Femur (tissue), 1 donor: ENCODE results near the gene OPTC.
"Not testable (repeated sequence)": the region's sequence is repeated elsewhere in the genome, so short reads cannot be mapped to it uniquely, and the experiment has no call there.

Experiments used
- DNase-seq: peaks from one replicate; pipeline ENCODE4 v3.0.0-alpha.2; 2017

Gene OPTC, protein sequence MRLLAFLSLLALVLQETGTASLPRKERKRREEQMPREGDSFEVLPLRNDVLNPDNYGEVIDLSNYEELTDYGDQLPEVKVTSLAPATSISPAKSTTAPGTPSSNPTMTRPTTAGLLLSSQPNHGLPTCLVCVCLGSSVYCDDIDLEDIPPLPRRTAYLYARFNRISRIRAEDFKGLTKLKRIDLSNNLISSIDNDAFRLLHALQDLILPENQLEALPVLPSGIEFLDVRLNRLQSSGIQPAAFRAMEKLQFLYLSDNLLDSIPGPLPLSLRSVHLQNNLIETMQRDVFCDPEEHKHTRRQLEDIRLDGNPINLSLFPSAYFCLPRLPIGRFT

DNA sequence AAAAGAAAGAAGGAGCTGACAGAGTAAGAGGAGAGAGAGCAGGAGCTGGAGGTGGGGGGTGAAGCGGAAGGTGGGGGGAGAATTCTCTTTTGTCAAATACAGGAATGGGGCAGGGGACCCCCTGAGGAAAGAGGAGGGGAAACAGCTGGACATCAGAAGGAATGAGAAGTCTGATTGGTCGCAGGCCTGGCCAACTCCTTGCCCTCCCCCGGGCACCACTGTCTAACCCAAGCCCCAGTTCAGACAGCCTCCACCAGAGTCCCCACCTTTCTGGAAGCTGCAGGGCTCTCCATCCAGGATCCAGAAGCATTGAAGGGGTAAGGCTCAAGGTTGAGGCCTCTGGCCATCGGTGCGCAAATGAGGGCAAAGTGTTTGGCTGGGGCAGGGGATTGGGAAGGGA lies at the start of gene OPTC:
Gene OPTC (plus strand): TSS at position 253 of the 400 bp plus-strand sequence. CDS start 1,853 bp downstream, outside the sequence.
- no peak for DNase-seq

DNA sequence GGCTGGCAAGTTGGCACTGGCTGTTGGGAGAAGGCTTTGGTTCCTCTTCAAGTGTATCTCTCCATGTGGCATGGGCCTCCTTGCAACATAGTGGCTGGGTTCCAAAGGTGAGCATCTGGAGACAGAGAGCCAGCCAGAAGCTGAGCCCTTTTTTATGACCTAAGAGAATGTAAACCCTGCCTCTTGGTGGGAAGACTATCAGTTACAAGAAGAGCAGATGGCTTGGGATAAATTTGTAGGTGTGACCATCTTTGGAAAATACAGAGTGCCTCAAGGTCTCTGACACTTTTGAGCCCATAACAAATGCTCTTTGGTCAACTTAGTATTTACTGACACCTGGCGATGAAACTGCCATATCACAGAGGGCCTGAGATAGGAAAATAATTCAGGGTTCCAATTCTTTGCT lies 49.8 kb upstream of the OPTC start:
- DNase-seq = no peak

DNA sequence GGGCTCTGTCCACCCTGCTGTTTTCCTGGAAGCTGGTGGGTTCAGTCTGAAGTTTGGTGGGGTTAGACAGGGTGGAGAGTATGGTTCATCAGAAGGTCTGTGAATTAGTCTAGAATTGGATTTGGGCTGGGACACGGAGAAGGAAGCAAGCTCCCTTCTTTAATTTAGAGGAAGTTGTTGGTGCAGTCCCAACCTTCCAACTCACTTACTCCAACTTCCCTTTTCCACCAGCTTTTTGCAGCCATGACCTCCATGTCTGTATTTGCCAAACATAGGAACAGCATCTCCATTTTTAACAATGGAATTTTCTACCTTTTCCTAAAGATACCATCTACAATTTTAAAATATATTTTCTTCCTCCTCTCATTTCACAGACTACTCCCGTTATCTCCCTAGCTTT lies 46.8 kb upstream of the OPTC start:
- DNase-seq = no peak

DNA sequence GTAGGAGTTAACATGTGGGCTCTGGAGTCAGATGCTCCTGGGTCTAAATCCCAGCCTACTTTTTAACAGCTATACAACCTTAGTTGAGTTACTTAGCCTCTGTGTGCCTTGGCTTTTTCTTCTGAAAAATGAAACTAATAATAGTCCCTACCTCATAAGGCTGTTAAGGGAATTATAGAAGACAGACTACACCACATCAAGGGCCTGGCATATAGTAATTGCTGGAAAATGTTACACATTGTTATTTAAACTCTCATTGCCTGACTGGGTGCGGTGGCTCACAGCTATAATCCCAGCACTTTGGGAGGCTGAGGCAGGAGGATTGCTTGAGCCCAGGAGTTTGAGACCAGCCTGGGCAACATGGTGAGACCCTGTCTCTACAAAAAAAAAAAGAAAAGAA lies 46.4 kb upstream of the OPTC start:
- not testable (repeated sequence) for DNase-seq

DNA sequence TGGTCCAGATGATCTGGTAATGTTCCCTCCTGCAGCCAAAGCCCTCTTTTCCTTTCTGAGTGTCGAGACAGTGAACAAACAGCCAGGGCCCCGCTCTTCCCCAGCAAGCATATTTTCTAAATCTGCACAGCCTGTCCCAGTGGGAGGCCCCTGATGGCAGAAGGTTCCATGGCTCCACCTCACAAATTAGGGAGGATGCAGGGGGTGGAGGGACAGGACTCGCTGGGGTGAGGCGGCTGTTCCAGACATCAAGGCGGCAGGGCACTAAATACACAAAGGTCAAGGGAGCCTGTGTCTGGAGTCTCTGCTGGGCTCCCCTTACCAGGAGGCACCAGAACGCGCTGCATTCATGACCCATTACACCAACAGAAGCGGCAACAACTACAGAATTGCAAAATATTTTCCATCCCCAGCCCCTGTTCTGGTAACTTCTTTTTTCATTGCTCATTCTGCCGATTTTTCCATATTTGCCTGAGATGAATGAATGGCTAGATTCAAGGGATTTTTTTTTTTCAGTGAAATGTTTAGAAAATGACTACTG lies 45.4 kb upstream of the OPTC start:
- no peak for DNase-seq

DNA sequence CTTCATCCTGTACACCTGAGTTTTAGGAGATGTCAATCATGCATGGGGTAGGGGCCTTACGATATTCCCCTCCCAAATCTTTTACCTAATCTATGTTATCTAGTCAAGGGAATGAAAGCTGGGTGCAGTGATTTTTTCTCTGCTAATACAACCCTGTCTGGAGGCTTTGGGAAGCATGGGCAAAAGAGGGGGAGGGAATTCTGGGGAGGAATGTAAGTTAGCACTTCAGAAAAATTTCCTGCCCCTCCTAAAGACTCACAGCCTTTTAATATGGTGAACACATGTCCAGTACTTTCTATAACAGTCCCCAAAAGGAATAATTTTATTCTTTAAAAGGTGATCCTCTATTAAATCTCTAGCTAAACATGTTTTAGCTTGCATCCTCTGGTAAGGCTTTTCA lies 44.0 kb upstream of the OPTC start:
- no peak for DNase-seq

DNA sequence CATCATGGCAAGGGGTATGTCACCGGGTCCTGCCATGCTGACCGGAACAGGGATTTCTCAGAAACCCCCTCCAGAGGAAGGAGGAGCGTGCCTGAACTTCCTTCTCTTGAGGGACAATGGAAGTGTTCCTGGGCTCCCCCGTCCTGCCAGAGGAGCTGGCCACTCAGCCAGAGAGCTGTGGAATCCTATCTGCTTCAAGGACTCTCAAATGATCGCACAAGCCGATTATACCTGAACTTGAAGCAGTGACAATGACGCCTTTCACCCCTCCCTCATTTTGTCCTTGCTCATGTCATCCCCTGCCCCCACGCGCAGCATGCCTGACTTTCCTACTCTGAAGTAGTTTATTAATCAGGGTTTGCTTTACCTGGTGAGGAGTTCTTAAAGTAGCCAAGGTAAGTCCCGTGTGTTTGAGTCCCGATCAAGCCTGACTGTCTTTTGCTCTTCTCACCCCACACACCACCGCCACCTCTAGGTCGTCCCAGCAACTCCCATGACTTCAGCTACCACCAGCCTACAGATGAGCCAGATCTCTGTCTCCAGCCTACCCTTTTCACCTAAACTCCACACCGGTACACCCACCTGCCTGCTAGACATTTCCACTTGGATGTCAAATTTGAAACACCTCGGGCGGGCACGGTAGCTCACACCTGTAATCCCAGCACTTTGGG lies 43.3 kb upstream of the OPTC start:
- DNase-seq = no peak

DNA sequence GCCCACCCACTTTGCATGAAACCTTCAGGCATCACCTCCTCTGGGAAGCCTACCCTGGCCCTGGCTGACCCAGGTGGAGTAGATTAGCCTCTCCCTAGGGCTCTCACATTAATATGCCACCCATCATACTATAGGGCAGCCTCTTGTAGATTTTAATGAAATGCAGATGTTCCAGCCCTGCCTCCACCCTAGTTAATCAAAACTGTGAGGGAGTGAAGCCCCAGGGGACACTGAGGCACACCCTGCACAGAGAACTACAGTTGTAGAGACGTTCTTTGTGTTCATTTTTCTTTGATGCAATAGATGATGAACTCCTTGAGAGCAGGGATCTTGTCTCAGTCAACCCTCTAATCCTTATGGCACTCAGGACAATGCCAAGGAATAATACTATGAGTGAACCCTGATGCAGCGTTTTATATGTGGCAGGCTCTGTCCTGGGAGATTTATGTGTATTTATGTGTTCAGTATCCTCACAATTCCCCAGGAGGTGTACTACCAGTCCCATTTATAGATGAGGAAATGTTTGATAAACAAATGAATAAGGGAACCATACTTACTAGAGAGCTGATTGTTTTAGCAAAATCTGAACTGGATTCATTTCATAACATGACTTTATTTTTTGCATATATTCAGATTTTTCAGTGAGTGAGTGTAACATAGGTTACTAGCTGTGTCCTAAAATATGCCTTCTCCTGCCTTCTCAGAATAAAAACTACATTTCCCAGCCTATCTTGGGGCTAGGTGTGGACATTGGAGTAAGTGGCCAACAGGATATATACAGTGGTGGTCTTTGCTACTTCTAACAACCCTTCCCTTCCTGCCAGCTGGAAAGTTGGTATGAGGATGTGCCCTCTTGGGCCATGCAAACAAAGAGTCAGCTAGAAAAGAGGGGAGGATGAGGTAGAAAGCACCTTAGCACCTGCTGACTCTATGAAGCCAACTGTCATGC lies 41.8 kb upstream of the OPTC start:
- no peak for DNase-seq

DNA sequence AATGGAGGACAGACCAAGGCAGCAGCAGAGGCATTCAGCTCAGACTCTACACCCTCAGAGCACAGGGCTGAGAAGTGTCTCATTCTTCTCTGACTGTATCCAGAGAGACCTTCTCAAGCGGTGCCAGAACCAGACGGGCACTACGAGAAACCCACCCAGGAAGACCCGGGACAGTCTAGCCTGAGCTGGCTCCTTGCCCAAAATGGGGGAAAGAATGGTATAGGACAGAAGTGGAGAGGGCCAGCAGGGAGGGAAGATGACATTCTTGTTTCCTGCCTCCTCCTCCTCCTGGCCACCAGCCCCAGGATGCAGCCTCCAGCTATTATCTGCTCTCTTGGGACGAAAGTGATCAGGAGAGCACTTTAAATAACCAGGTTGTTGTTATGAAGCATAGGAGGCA lies 40.9 kb upstream of the OPTC start:
- no peak for DNase-seq

DNA sequence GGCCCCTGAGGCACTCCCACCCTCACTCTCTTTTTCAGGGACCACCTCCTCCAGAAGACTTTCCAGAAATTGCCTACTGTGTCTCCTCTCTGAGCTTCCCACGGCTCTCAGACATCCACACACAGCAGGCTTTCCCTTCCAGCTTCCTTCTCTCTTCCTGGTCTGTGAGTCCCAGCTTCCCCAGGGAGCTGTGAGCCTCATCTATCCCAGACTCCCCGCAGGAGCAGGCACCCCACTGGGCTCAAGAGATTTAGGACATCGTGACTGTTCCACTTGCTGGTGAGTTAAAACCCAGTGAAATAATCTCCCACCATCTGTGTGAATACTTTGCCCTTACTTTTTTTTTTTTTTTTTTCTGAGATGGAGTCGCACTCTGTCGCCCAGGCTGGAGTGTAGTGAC lies 40.3 kb upstream of the OPTC start:
- no peak for DNase-seq

DNA sequence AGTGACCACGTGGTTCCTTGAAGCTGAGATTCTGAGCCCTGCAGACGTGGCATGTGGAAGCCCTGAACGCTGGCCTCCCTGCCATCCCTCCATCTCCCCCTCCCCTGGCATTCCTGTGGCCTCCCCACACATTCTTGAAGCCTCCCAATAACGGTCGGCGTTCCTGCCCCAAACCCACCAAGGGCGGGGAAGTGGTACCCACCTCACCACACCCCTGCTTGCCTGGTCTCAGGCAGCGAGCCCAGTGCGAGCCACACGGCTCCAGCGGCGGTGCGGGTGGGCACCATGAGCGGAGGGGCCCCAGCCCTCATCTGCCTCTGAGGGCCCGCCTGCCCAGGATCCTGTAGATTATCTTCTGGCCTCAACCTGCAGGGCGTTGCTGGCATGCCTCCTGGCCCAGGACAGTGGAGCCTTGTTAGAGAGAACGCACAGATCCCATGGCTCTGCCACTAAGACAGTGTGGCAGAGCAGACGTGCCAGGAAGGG lies 38.9 kb upstream of the OPTC start:
- DNase-seq = peak; percentile 73

DNA sequence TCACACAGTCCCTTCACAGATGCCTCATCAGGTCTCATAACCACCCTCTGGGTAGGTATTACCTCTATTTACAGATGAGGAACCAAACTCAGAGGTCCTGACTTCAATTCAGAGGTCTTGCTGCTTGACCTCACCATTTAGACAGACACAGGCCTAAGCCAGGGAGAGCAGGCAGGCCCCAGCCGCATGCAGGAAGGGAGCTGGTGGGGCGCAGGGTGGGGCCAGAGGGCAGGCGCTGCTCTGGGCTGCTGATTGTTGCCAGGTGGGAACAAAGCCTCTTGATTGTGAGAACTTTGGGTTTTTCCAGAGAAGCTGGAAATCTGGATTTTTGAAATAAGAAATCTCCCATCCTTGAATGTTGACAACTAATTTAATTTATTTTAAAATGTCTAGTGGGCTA lies 38.2 kb upstream of the OPTC start:
- DNase-seq = no peak

DNA sequence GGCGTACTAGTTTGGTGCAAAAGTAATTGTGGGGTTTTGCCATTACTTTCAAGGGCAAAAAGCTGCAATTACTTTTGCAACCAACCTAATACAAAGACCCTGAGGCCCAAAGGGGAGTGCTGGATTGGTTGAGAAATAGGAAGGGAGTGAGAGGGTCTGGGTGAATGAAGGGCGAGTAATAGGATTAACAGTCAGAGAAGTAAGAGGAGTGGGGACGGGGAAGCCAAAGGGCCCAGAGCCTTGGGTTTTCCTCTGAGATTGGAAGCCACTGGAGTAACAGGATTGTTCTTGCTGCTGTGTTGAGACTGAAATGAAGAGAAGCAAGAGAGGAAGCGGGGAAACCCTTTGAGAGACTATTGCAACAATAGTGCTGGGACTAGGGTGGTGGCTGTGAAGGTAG lies 37.4 kb upstream of the OPTC start:
- no peak for DNase-seq

DNA sequence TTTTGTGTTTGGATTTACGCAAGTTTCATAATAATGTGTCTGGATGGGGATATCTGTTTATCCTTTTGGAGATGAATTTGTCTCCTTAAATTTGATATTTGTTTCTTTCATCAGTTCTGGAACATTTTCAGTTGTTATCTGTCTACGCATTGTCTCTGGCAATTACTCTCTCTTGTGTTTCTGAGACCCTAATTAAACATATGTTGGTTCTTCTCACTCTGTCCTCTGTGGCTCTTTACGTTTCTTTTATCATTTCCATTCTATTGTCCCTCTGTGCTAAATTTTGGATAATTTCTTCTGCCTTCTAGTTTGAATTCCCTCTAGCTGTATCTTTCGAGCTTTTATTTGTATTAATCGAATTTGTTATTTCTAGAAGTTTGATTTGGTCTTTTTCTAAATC lies 35.9 kb upstream of the OPTC start:
- DNase-seq = no peak

DNA sequence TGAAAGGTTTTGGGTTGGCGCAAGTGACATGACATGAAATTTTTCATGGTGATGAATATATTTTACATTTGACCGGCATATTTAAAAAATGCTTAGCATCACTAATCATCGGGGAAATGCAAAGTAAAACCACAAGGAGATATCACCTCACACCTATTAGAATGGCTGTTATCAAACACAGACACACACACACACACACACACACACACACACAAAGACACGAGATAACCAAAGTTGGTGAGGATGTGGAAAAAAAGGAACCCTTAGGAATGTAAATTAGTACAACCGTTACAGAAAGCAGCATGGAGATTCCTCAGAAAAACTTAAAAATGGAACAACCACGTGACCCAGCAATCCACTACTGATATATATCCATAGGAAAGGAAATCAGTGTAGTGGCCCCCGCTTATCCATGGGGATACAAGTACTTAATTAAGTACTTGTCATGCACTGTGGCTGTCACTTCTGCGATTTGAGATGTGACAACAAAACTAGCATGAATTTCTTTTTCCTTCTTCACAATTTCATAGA lies 34.2 kb upstream of the OPTC start:
- DNase-seq = no peak

DNA sequence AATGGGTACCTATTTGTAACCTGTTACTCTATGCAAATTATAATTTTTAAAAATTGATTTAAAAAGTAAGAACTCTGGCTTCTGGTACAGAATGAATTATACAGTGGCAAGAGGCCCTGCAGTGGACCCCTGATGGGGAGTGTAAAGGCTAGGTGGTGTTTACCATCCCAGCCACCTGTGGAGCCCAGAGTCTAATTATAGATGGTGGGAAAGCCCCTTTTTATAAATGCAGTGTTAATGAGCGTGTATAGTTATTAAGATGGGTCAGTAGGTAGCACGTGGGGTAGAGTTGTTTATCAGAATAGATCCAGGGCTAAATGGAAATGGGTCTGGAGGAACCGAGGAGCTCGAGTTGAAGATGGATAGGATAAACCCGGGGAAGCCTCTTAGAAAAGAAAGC lies 32.2 kb upstream of the OPTC start:
- no peak for DNase-seq

DNA sequence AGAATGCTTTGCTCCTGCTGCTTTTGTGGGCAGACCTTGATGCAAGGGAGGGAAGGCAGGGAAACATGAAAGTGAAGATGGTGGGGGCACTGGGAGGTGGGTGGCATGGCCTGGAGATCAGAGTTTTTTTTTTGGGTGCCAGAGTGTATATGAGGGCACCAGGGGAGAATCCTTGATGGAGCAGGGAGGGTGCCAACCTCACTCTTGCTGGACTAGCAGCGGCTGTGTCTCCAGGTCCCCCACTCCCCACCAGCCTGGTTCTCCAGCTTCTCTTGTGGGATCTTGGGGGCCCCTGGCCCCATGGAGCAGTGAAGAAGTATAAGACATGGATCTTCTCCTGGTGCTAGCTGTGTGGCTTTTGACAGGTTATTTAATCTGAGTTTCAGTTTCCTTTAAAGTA lies 31.8 kb upstream of the OPTC start:
- no peak for DNase-seq

DNA sequence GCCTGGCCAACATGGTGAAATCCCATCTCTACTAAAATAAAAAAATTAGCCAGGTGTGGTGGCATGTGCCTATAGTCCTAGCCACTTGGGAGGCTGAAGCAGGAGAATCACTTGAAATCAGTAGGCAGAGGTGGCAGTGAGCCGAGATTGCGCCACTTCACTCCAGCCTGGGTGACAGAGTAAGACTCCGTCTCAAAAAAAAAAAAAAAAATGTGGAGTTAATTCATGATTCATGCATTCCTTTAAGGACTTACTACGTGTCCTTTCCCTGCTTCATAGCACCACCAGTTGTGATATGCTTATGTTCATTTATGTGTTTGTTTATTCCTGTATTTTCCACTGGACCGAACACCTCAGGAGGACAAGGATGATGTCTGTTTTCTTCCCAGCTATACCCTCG lies 31.1 kb upstream of the OPTC start:
- no peak for DNase-seq

DNA sequence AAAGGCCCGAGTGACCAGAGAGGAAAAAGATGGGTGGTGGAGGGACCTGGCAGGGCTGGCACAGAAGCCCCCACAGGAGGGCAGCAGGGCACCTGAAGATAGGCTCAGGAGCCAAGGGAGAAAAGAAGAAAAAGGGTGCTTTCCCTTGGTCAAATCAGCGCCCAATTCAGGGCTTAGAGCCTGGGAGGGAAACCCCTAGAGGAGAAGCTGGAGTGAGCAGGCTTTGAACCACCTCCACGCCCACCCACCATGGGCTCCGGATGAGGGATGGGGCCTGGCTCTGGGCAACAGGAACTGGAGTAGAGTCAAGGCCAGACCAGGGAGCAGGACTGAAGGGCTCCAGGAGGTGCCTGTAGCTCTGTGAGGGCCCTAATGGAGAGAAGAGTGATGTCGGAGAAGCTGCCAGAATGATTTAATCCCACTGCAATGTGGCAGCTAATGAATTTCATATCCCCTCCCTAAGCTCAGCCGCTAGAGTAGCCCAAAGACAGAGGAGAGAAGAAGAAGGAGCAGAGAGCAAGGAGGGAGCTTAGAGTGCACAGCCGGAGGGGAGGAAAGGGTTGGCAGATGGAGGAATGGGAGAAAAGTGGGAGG lies 30.4 kb upstream of the OPTC start:
- DNase-seq = no peak

DNA sequence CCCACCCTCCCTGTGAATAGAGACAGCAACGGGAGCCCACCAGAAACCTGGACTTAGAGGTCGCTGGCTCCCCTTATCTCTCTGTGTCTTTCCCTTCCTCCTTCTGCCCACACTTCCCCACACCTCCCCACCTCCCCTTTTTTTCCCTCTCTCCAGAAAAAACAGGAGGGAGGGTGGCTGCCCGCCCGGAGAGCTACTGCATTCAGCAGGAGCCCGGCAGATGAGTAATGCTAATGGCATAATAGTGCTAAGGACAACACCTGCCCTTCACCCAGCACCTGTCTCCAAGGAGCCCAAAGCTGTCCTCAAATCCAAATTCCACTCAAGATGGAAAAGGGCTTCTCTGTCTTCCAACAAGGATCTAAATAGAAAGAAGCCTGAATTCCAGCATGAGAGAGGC lies 29.7 kb upstream of the OPTC start:
- peak; percentile 69 for DNase-seq

DNA sequence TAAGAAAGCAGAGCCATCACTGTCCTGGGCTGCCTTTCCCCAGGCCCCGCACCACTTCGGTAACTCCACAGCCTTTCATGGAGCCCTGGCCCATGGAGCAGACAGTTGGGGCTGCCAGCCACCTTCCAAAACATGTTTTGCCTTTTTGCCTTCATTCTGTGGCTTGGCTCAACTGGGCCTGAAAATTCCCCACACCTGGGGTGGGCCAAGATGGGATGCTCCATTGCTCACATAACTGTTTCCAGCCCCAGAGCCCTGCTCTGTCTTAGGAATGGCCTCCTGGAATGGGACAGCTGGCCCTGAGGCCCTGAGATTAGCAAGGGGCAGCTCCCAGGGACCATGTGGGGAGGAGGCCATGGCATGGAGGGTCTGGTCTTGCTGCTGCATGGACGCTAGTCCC lies 29.2 kb upstream of the OPTC start:
- no peak for DNase-seq

DNA sequence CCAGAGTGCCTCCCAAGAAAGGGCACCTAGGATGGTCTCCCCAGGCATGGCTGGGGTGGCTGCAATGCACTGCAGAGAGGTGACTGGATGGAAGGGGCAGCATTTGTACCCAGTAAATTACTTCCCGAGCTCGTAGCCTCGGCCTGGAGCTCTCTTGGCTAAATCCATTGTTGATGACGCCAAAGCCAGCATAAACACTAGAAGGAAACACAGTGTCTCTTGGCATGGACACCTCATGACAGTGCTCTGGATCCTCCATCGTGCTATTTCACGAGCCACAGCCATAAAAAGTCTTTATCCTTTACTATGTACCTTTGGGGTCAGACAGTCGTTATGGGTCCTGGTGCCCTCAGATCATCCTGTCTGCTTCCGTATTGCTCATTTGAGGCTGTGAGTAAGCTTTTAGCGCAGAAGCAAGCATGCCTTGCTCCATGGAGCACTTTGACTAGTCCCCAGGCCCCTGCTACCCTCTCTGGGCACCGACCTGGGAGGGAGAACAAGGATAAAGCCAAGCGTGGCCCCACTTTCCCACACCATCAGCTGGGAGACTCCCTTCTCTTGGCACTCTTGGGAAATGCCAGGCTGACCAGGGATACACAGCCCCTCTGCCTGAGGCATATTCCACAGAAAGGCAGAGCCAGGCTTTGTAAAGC lies 28.7 kb upstream of the OPTC start:
- DNase-seq = no peak
